Effector CD4-positive, alpha-beta T cell (primary cell): ENCODE results near the gene HBB.

Experiments used
- DNase-seq: peaks from one replicate; pipeline ENCODE4 v3.0.0-alpha.2; 2020

HBB gene

DNA sequence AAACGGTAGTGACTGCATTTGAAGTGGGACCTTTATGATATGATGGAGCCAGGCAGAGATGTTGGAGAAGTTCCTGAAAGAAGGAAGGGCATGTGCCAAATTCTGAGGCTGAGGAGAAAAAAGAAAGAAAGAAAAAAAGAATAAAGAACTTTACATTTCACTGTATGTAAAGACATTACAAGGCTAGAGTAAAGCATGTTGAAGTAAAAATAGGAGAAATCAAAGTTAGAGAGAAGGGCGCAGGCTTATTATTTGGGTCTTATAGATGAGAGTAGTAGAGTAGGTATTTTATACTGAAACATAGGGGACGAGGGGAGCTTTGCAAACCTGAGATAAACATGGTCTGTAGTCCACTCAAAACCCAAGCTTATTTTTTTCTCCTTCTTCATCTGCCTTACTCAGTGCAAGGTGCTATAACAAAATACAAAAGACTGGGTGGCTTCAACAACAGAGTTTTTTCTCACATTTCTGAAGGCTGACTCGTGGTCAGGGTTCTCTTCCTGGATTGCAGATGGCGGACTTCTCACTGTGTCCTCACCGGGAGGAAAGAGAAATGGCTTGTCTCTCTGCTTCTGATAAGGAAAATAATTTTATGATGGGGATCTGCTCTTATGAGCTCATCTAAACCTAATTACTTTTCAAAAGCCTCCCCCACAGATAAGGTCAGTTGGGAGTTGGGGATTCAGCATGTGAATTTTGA, 20.1 kb upstream of the HBB start:
- no peak for DNase-seq

DNA sequence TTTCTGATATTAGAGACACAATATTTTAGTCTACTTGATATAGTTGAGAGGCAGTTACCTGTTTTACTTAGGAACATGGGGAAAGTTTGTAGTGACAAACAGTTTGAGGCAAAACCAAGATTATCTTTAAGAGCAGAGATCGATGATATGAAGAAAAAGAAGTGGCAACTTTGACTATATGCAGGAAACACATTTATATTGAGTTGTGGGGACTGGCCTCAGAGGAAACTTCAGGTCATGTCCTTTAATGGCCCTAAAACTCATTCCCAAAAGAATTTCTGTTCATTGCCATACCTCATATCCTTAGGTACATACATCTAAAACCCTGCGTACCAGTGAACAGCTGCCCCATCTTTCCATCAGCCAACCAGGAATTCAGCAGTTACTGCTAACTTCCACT, 18.3 kb upstream of the HBB start:
- no peak for DNase-seq

DNA sequence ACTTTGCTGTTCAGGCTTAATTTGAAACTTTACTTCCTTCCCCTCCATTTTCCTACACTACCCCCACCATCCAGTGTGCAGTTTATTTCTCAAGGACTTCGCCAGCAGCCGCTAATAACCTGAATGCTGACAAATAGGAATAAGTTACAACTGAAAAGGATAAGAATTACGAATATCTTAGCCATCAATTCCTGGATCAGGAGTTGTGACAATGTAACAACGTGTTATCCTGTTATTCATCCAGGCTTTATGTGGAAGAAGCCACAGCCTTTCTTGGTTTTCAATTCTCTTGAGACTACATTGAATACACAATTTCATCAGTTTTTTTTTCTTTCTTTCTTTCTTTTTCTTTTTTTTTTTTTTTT, 16.9 kb upstream of the HBB start:
- no peak for DNase-seq

- DNase-seq, result no peak
Observed at GRCh38 chr11:5242933-5243815, 16.3 kb upstream of the HBB start.

- no peak for DNase-seq
Observed at GRCh38 chr11:5242208-5242607, 15.3 kb upstream of the HBB start.

DNA sequence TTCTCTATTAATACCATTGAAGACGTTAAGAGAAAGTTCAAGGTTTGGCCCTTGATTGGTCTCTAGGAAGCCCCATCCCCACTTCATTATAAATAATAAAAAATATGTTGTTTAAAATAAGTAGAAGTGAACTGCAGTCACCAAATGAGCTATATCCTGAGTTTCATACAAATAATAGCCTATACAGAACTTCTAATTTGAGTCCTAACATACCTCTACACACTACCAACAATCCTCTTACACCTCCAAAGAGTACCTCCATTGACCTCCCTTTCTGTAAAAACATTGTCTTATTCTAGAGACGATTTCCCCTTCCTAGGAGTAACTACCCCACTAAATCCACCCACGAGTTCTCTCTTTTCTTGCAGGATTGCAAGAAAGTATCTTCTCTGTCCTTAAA, 14.6 kb upstream of the HBB start:
- DNase-seq, result no peak

- no peak for DNase-seq
Observed at GRCh38 chr11:5240458-5240857, 13.6 kb upstream of the HBB start.

DNA sequence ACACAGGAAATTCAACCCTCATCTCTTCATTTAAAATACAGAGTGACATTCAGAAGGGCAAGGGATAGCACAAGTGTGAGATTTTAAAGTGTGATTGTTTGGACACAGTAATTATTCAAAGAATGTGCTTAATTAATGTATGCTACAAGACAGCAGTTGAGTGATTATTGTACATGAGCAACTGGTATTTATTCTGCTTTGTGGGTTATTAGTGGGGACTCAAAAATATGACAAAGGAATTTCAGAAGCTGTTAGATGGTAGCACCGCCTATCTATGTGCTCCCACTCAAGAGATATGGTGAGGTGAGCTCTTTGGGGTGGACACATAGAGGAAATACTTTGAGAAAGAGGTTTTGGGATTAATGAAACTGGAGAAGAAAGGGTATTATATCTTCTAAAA, 13.2 kb upstream of the HBB start:
- DNase-seq, result no peak

- no peak for DNase-seq
Observed at GRCh38 chr11:5239046-5239445, 12.2 kb upstream of the HBB start.

GRCh38 chr11:5238486-5238885, 11.6 kb upstream of the HBB start:
- DNase-seq, result no peak

DNA sequence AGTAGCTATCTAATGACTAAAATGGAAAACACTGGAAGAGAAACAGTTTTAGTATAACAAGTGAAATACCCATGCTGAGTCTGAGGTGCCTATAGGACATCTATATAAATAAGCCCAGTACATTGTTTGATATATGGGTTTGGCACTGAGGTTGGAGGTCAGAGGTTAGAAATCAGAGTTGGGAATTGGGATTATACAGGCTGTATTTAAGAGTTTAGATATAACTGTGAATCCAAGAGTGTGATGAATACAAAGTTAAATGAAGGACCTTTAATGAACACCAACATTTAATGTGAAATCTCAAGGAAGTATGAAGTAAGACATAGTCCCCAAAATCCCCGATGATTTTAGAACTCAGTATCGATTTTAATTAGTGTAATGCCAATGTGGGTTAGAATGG, 10.5 kb upstream of the HBB start:
- no peak for DNase-seq

GRCh38 chr11:5235364-5236095, 8.7 kb upstream of the HBB start:
- DNase-seq, result no peak

DNA sequence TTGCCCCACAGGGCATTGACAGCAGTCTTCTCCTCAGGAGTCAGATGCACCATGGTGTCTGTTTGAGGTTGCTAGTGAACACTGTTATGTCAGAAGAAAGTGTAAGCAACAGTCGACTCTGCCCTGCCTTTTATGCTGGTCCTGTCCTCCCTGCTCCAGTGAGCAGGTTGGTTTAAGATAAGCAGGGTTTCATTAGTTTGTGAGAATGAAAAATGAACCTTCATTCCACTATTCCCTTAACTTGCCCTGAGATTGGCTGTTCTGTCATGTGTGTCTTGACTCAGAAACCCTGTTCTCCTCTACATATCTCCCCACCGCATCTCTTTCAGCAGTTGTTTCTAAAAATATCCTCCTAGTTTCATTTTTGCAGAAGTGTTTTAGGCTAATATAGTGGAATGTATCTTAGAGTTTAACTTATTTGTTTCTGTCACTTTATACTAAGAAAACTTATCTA, 7.5 kb upstream of the HBB start, which contains the start of gene HBD:
Gene HBD (minus strand): TSS at position 103 of the 454 bp plus-strand sequence. CDS start 50 bp downstream, at position 53.
- DNase-seq, result no peak

DNA sequence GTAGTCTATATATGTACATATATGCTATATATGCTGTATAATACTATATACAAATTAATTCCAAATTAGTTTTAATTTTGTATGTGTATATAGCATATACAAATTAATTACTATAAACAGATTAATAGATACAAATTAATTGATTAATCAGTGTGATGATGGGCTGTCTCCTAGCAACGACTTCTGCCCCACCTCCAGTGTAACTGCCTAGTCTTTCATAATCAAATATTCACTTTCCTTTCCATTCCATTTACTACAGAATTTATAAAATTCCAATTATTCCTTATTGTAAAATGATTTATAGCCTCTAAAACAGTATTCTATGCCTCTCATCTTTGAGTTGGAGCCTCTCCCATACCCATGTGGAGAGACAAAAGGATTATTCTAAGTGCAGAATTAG, 6.4 kb upstream of the HBB start:
- DNase-seq, result no peak

GRCh38 chr11:5232821-5233220, 6.0 kb upstream of the HBB start:
- no peak for DNase-seq

DNA sequence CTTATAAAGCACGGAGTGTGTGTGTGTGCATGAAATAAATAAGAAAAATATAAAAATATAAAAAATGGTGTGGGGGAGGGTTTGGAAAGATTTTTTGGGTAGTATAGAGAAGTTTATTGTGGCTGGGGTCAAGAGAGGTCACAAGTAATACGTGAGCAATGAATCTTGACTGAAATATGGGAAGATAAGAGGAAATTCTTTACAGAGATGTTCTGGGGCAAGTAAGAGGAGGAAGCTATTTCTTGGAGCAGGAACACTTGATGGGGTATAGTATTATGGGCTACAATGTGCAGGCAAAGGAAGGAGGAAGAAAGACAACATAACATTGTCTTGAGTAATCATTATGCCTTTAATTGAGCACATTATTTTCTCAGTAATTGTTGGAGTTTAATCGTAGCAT, 5.3 kb upstream of the HBB start:
- no peak for DNase-seq

DNA sequence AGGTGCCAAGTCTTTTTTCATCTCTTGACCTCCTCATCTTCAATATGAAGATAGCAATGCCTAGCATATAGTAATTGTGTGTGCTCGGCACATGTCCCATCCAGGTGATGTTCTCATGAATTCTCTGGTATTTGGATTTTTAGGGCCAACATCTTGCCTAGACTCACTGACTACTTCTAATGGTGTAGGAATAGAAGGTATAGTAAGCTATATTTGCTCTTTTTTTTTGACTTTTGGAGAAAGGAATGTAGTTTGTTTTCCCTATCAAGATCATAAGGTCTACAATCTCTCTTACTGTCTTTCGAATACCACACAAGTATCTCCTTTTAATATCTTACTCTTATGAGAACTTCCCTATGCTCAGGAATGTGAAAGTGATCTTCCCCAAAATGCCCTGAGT, 4.2 kb upstream of the HBB start:
- DNase-seq, result no peak

DNA sequence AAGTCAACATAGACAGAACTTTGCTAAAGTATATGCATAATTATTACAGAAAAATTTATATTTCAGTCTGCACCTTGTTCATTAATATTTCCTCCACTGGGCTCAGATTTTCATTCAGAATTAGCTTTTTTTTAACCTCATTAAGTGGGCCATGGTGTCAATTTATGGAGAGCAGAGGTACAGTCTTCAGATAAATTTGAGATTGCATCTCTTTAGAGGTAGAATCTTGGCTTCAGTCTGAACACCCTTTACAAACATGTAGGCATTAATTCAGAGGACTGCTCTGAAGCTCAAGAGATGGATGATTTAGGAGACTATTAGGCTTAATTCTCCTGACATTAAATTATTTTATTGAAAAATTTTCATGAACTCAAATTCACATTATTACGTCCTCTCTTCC, 3.4 kb upstream of the HBB start:
- DNase-seq, result no peak

GRCh38 chr11:5229796-5230195, 2.9 kb upstream of the HBB start:
- no peak for DNase-seq

DNA sequence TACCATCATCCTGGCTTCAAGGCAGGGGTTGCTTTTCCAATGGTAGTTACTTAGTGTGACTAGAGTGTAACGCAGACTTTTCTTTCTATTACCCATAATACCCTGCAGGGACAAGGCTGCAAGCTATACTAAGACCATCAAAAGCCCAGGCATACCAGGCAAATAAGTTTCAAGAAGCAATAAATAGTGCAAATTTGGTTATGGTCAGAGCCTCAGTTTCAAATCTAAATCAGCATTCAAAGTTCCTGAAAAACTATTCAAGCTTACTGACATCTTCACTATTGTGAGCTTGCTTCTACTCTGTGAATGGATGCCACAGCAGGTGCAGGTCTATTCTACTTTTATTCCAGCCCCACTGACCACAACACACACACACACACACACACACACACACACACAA, 2.5 kb upstream of the HBB start:
- no peak for DNase-seq

GRCh38 chr11:5228124-5228523, 1.3 kb upstream of the HBB start:
- DNase-seq, result no peak

GRCh38 chr11:5227681-5228080, 810 bp upstream of the HBB start:
- no peak for DNase-seq

GRCh38 chr11:5225480-5225871, 1.4 kb downstream of the HBB start:
- DNase-seq, result no peak
